Measurements from ENCODE around the gene LRRTM4. TPM values are rescaled to one million over a fixed set of nuclear protein-coding genes. Genes with fewer than 3 reads are reported as not detected.

Gene LRRTM4
- total RNA-seq, 1 donor from 2014 or later: 28.8 TPM

DNA sequence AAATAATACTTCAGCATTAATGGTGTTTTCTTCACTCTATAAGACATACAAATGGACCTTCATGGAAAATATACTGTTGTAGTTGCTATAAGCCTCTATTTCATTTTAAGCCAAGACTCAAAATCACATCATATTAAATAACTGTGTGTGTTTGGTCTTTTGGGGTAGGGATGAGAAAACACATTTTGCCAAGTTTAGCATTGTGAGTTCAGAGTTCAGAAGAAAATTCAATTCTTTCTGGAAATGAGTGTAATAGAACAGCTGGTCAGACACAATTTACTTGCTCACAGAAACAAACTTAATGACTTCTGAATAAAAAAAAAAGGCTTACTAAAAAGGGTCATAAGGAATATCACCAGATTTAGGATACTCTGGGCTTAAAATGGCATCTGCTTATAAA, 149.5 kb downstream of the LRRTM4 start:
- H3K27ac Mint-ChIP-seq: no peak overlapping the region
- TF ChIP-seq, protein P1, sequence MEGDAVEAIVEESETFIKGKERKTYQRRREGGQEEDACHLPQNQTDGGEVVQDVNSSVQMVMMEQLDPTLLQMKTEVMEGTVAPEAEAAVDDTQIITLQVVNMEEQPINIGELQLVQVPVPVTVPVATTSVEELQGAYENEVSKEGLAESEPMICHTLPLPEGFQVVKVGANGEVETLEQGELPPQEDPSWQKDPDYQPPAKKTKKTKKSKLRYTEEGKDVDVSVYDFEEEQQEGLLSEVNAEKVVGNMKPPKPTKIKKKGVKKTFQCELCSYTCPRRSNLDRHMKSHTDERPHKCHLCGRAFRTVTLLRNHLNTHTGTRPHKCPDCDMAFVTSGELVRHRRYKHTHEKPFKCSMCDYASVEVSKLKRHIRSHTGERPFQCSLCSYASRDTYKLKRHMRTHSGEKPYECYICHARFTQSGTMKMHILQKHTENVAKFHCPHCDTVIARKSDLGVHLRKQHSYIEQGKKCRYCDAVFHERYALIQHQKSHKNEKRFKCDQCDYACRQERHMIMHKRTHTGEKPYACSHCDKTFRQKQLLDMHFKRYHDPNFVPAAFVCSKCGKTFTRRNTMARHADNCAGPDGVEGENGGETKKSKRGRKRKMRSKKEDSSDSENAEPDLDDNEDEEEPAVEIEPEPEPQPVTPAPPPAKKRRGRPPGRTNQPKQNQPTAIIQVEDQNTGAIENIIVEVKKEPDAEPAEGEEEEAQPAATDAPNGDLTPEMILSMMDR (IDR thresholded peaks at IDR 0.05; ENCODE audit: unreplicated experiment): no peak
- peaks cover 8% of the 10 kb centered on the region for H3K9me3 Mint-ChIP-seq
- peaks cover 9% of the 10 kb centered on the region for H3K36me3 Mint-ChIP-seq
- H3K4me3 Mint-ChIP-seq: no peak overlapping the region
- no peaks in the 10 kb centered on the region for H3K27me3 Mint-ChIP-seq (ENCODE audit: low read depth)
- no peak for DNase-seq (ENCODE audit: low spot score in 2 of 2, unreplicated experiment in 2 of 2)
- H3K4me1 Mint-ChIP-seq: peaks cover 33% of the 10 kb centered on the region

DNA sequence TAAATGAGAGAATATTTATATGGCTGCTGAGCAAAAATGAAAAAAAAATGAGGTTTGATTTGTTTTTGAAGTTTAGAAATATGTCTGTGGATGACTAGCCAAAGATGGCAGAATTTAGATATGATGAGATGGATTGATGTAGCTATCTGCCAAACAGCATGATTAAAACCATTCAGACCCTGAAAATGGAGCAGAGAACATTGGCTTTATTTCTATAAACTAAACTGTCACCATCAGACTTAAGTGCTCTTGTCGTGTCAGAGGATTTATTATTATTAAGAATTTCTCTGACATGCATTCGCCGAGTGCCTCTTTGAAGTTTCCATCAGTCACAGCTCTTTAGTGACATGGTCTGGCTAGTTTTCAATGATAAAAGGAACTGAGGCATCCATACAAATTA, 151.7 kb downstream of the LRRTM4 start:
- Mint-ChIP-seq H3K4me1 (peaks cover 32% of the 10 kb centered on the region), H3K36me3 (peaks cover 9% of the 10 kb centered on the region), H3K4me3 (no peak overlapping the region), H3K9me3 (peaks cover 15% of the 10 kb centered on the region), H3K27ac (peak overlapping the region; percentile 27), H3K27me3 (ENCODE audit: low read depth) (no peaks in the 10 kb centered on the region)
- DNase-seq (ENCODE audit: low spot score in 2 of 2, unreplicated experiment in 2 of 2): no peak
- TF ChIP-seq, protein P1 (IDR thresholded peaks at IDR 0.05; ENCODE audit: unreplicated experiment): no peak

DNA sequence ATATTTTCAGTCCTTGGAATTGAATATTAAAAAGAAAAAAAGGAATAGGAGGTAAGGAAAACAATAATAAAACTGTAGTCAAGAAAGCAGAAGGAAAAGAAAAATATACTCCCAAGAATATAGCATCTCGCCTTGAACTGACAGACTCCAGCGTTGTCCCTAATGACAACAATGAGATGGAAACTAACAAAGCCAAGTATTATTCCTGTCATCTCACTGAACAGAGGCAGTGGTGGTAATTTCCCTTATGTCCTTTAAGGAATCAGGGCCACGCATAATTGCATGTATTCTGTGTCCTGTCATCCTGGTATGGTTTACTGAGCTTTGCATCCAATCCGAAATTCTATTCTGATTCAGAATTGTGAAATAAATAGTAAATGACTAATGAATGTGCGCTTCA, 158.9 kb downstream of the LRRTM4 start:
- no peak overlapping the region for H3K27ac Mint-ChIP-seq
- H3K36me3 Mint-ChIP-seq: peaks cover 4% of the 10 kb centered on the region
- peaks cover 19% of the 10 kb centered on the region for H3K9me3 Mint-ChIP-seq
- TF ChIP-seq, protein P1 (IDR thresholded peaks at IDR 0.05; ENCODE audit: unreplicated experiment): no peak
- H3K4me1 Mint-ChIP-seq: peaks cover 8% of the 10 kb centered on the region
- DNase-seq (ENCODE audit: low spot score in 2 of 2, unreplicated experiment in 2 of 2): no peak
- H3K27me3 Mint-ChIP-seq (ENCODE audit: low read depth): no peaks in the 10 kb centered on the region
- H3K4me3 Mint-ChIP-seq: no peak overlapping the region

DNA sequence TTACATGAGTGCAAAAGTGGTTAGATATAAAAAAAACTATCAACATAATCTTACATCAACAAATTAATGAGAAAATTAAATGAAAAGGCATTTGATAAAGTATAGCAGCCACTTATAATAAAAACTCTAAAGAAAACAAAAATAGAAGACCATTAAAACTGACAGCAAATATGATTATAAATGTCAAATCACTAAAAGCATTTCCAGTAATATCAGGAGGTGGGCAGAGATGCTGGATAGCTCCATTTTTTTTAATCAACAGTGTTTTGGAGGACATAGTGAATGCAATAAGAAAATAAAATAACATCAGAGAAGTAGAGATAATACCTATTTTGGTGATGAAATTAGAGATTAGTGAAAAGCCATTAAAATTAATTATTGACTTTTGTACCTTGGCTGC, 173.4 kb downstream of the LRRTM4 start:
- Mint-ChIP-seq H3K27ac (no peak overlapping the region), H3K4me1 (peaks cover 5% of the 10 kb centered on the region), H3K4me3 (no peak overlapping the region), H3K9me3 (peaks cover 11% of the 10 kb centered on the region), H3K36me3 (peaks cover 5% of the 10 kb centered on the region), H3K27me3 (ENCODE audit: low read depth) (no peaks in the 10 kb centered on the region)
- DNase-seq (ENCODE audit: low spot score in 2 of 2, unreplicated experiment in 2 of 2): no peak
- TF ChIP-seq, protein P1 (IDR thresholded peaks at IDR 0.05; ENCODE audit: unreplicated experiment): no peak

DNA sequence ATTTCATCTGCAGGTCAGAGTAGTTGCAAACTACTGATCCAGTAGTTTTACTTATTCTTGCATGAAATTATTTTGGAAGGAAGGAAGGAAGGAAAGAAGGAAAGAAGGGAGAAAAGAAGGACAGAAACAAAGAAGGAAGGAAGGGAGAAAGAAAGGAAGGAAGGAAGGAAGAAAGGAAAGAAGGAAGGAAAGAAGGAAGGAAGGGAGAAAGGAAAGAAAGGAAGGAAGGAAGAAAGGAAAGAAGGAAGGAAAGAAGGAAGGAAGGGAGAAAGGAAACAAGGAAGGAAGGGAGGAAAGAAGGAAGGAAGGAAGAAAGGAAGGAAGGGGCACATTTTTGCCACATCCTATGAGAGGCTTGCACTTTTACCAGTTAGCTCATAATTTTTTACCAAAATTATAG, 186.2 kb downstream of the LRRTM4 start:
- Mint-ChIP-seq H3K4me3 (no peak overlapping the region), H3K4me1 (peaks cover 2% of the 10 kb centered on the region), H3K27me3 (ENCODE audit: low read depth) (no peaks in the 10 kb centered on the region), H3K27ac (no peak overlapping the region), H3K9me3 (peaks cover 52% of the 10 kb centered on the region), H3K36me3 (peaks cover 32% of the 10 kb centered on the region)
- no peak for DNase-seq (ENCODE audit: low spot score in 2 of 2, unreplicated experiment in 2 of 2)
- TF ChIP-seq, protein P1 (IDR thresholded peaks at IDR 0.05; ENCODE audit: unreplicated experiment): no peak
